ENCODE data around the gene TCF4.

DNA sequence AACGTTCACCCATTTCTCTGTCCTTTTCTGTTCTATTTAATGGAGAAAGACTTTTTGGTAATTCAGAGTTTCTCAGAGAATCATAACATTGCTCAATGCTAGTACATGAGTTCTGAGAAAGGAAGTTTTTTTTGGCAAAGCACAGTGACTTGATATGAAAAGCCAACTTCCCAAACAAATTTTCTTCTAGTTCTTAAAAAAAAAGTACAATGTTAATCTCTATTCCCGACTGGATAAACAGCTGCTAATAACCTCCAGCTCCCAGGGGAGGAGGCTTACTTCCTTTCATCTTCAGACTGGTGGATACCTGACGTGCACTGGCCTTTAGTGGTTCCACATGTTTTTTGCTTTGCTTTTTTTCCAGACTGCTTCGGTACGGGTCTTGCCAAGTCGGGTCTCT is 344.1 kb downstream of the TCF4 start:
- TF ChIP-seq EZH2 (IDR thresholded peaks at IDR 0.05; ENCODE audit: low read length) (no peak), CTCF (optimal IDR thresholded peaks at IDR 0.05 in 1 of 3, IDR thresholded peaks at IDR 0.05 in 1 of 3, conservative IDR thresholded peaks at IDR 0.05 in 1 of 3; ENCODE audit: extremely low read depth in 1 of 3, insufficient read depth in 2 of 3, low read length in 3 of 3) (no peak)

All from keratinocyte (primary cell).